HPDE6-E6E7 (cell line): ENCODE measurements around the gene BTK.
"Not testable (repeated sequence)": the region's sequence is repeated elsewhere in the genome, so short reads cannot be mapped to it uniquely, and the experiment has no call there.

ENCODE experiments used
- DNase-seq: peaks from one replicate; pipeline ENCODE4 v3.0.0; 2011; ENCODE audit warnings: missing footprints; ENCODE audit errors: extremely low spot score

The BTK gene

DNA sequence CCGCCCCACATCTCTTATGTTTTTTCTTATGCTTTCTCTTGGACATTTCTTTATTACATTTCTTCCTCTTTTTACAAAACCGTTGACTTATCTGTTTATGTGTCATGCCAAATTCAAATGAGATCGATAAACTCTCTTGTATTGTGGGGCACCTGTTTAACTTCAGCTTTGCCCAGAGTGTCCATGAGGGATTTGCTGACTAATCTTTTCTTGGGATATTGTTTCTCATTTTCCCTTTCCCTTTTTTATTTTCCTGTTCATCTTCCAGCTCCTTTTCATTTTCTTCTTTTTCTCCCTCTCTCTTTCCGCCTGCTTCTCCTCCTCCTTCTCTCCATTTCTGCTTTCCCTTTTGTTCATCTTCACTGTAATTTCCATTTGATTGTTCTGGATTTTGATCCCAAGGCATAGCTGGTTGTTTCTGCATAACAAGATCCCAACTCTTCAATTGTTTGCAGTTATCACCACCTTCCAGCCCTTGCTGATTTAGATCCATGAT, 48.2 kb downstream of the BTK start:
- DNase-seq = no peak

DNA sequence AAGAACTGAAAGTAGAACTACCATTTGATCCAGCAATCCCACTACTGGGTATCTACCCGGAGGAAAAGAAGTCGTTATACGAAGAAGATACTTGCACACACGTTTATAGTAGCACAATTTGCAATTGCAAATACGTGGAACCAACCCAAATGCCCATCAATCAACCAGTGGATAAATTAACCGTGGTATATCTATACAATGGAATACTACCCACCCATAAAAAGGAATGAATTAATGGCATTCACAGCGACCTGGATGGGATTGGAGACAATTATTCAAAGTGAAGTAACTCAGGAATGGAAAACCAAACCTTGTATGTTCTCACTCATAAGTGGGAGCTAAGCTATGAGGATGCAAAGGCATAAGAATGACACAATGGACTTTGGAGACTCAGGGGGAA, 51.7 kb downstream of the BTK start:
- not testable (repeated sequence) for DNase-seq

DNA sequence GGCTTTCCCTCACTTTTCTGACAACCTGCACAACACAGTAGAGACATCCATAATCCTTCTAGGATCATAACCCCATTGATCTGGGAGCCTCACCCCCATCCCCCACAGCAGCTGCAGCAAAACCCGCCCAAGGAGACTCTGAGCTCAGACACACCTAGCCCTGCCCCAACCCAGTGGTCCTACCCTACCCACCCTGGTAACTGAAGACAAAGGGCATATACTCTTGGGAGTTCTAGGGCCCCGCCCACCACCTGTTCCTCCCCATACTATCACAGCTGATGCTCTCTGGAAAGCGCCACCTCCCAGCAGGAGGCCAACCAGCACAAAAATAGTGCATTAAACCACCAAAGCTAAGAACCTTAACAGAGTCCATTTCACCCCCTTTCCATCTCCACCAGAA, 59.4 kb downstream of the BTK start:
- DNase-seq = not testable (repeated sequence)

DNA sequence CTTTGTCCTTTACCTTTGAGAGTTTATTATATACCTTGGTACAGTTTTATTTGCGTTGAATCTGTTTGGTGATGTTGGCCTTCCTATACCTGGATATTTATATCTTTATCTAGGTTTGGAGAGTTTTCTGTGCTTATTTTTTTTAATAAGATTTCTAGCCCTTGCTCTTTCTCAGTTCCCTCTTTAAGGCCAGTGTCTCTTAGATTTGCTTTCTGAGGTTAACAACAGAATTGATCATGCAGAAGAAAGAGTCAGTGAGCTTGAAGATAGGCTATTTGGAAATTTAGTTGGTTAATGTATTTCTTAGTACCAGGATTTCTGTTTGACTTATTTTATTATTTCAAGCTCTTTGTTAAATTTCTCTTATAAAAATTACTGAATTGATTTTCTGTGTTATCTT, 82.2 kb downstream of the BTK start:
- DNase-seq = no peak
